ENCODE results near the gene SLC13A3. TPM values are rescaled to one million over a fixed set of nuclear protein-coding genes. Genes with fewer than 3 reads are reported as not detected.

The SLC13A3 gene
- total RNA-seq, 2 donors from 2014 or later = 0.21 TPM; not detected in 1

DNA sequence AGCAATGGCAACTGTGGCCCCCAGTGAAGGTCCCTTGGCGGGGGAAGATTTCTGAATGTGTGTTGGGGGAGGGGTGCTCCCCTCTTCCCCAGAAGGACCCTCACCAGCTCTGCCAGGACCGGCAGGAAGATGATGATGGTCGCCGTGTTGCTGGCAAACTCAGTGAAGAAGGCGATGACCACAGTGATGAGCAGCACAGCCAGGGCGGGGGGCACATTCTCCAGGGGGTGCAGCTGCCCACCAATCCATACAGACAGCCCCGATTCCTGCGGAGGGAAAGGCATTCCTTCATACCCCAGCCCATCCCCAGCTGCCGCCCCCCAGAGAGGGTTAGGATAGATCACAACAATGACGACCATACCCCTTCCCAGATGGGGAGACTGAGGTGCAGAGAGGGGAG is 85.1 kb downstream of the SLC13A3 start:
- no peaks in the 10 kb centered on the region for H3K36me3 Mint-ChIP-seq (ENCODE audit: insufficient read depth in 2 of 2)
- DNase-seq (no peak), ATAC-seq (replicated peaks in 1 of 2) (no peak)
- H3K4me1 Mint-ChIP-seq (ENCODE audit: low read depth) = no peaks in the 10 kb centered on the region
- no peak overlapping the region for H3K27ac Mint-ChIP-seq
- H3K9me3 Mint-ChIP-seq = no peaks in the 10 kb centered on the region
- peaks cover 7% of the 10 kb centered on the region for H3K27me3 Mint-ChIP-seq (ENCODE audit: low read depth)
- no peak overlapping the region for H3K4me3 Mint-ChIP-seq

DNA sequence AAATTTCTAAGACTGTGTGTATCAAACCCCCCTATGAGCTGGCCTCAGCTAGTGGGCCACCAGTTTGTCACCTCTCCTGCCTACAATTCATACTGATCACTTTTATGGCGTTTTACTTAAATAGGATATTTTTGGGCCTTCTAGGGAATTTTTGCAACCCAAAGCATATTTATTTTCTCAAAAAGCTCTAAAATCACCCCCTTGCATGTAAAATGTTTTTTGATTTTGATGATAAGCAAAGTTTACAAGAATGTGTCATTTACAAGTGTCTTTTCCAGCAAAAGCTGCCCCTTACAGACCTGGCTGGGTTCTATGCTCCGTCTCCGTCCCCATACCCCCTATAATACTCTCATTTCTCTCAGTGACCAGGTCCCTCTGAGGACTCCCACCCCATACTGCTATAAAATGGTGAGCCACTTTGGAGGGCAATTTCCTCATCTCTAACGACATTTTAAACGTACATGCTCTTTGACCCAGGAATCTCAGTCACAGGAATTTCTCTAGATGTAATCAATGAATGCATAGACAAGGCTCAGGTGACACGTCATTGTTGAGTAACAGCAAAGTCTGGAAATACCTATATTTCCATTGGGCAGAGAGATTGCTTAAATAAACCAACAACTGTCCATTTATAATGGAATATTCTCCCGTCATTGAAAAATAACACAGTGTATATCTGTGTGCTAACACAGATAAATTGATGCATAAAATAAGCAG is 86.9 kb downstream of the SLC13A3 start:
- DNase-seq = no peak
- Mint-ChIP-seq H3K36me3 (ENCODE audit: insufficient read depth in 2 of 2) (no peaks in the 10 kb centered on the region), H3K27me3 (ENCODE audit: low read depth) (peaks cover 7% of the 10 kb centered on the region), H3K9me3 (no peaks in the 10 kb centered on the region), H3K27ac (no peak overlapping the region), H3K4me1 (ENCODE audit: low read depth) (peaks cover 8% of the 10 kb centered on the region), H3K4me3 (no peak overlapping the region)
- ATAC-seq (replicated peaks in 1 of 2) = no peak

GRCh38 chr20:46563860-46564221 is 87.4 kb downstream of the SLC13A3 start:
- no peaks in the 10 kb centered on the region for H3K9me3 Mint-ChIP-seq

GRCh38 chr20:46563170-46563859 is 87.9 kb downstream of the SLC13A3 start:
- H3K4me3 Mint-ChIP-seq = no peak overlapping the region
- H3K9me3 Mint-ChIP-seq = no peaks in the 10 kb centered on the region
- H3K4me1 Mint-ChIP-seq (ENCODE audit: low read depth) = peaks cover 15% of the 10 kb centered on the region
- DNase-seq = no peak
- H3K27me3 Mint-ChIP-seq (ENCODE audit: low read depth) = peaks cover 7% of the 10 kb centered on the region
- no peaks in the 10 kb centered on the region for H3K36me3 Mint-ChIP-seq (ENCODE audit: insufficient read depth in 2 of 2)
- no peak for ATAC-seq (replicated peaks in 1 of 2)
- no peak overlapping the region for H3K27ac Mint-ChIP-seq

More at GRCh38 chr20:46563860-46564221, 87.4 kb downstream of the SLC13A3 start:
- H3K36me3 Mint-ChIP-seq (ENCODE audit: insufficient read depth in 2 of 2) = no peaks in the 10 kb centered on the region
- peaks cover 10% of the 10 kb centered on the region for H3K4me1 Mint-ChIP-seq (ENCODE audit: low read depth)
- ATAC-seq (replicated peaks in 1 of 2) (no peak), DNase-seq (no peak)
- peaks cover 7% of the 10 kb centered on the region for H3K27me3 Mint-ChIP-seq (ENCODE audit: low read depth)
- H3K27ac Mint-ChIP-seq = no peak overlapping the region
- H3K4me3 Mint-ChIP-seq = no peak overlapping the region

- Mint-ChIP-seq H3K27ac (no peak overlapping the region), H3K36me3 (ENCODE audit: insufficient read depth in 2 of 2) (no peaks in the 10 kb centered on the region), H3K4me3 (no peak overlapping the region), H3K4me1 (ENCODE audit: low read depth) (peaks cover 23% of the 10 kb centered on the region), H3K27me3 (ENCODE audit: low read depth) (peaks cover 3% of the 10 kb centered on the region), H3K9me3 (no peaks in the 10 kb centered on the region)
- peak; percentile 33 to 50 for ATAC-seq (replicated peaks in 1 of 2)
- DNase-seq = peak; percentile 67 to 68
Observed at GRCh38 chr20:46562373-46563169, 88.7 kb downstream of the SLC13A3 start.

GRCh38 chr20:46562009-46562372 is 89.3 kb downstream of the SLC13A3 start:
- H3K4me1 Mint-ChIP-seq (ENCODE audit: low read depth) = peaks cover 28% of the 10 kb centered on the region
- no peak for DNase-seq
- H3K27ac Mint-ChIP-seq = no peak overlapping the region
- no peaks in the 10 kb centered on the region for H3K27me3 Mint-ChIP-seq (ENCODE audit: low read depth)
- no peaks in the 10 kb centered on the region for H3K36me3 Mint-ChIP-seq (ENCODE audit: insufficient read depth in 2 of 2)
- H3K4me3 Mint-ChIP-seq = no peak overlapping the region
- no peak for ATAC-seq (replicated peaks in 1 of 2)
- no peaks in the 10 kb centered on the region for H3K9me3 Mint-ChIP-seq

GRCh38 chr20:46559685-46560440 is 91.4 kb downstream of the SLC13A3 start:
- no peak overlapping the region for H3K4me3 Mint-ChIP-seq
- no peaks in the 10 kb centered on the region for H3K36me3 Mint-ChIP-seq (ENCODE audit: insufficient read depth in 2 of 2)
- DNase-seq (no peak), ATAC-seq (replicated peaks in 1 of 2) (no peak)
- H3K27me3 Mint-ChIP-seq (ENCODE audit: low read depth) = peaks cover 15% of the 10 kb centered on the region
- H3K27ac Mint-ChIP-seq = no peak overlapping the region
- H3K9me3 Mint-ChIP-seq = no peaks in the 10 kb centered on the region
- H3K4me1 Mint-ChIP-seq (ENCODE audit: low read depth) = peaks cover 33% of the 10 kb centered on the region

DNA sequence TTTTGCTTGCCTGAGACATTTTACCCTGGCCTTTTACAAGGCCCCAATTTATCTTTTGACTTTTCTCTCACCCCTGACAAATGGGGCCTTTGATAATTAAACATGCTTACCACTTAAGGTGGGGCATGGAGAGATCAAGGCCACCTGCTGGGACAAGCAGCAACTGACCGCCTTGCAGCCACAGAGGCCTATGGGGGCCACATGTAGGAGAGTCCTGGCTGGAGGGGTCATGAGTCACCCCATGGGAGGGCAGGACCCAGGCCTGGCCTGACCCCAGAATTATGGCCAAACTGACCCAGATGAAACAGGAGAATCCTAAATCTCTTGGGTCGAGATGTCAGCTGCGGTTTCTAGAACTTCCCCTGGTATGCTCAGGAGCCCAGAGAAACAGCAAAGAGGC is 92.3 kb downstream of the SLC13A3 start:
- H3K4me3 Mint-ChIP-seq = no peak overlapping the region
- no peak for DNase-seq
- no peak for ATAC-seq (replicated peaks in 1 of 2)
- no peak overlapping the region for H3K27ac Mint-ChIP-seq
- no peaks in the 10 kb centered on the region for H3K9me3 Mint-ChIP-seq
- peaks cover 15% of the 10 kb centered on the region for H3K27me3 Mint-ChIP-seq (ENCODE audit: low read depth)
- no peaks in the 10 kb centered on the region for H3K36me3 Mint-ChIP-seq (ENCODE audit: insufficient read depth in 2 of 2)
- peaks cover 33% of the 10 kb centered on the region for H3K4me1 Mint-ChIP-seq (ENCODE audit: low read depth)

DNA sequence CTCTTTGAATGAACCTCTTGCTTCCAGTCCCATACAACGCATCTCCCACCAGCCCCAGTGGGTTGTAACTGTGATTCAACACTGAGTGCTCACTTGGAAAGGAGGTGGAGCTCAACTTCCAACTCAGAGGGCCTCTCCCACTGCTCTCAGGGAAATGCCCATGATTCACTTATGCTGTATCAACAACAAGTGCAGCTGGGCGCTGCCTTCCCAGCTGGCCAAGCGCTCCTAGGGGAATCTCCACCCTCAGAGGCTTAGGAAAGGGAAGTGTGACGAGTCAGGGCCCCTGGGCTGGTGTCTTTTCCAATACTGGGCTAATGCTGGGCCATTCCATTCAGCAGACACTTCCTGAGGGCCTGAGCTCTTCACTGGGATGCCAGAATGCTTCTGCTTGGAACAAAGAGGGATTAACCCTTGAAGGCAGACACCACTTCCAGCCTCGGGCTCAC is 92.7 kb downstream of the SLC13A3 start:
- peaks cover 15% of the 10 kb centered on the region for H3K27me3 Mint-ChIP-seq (ENCODE audit: low read depth)
- peak overlapping the region; percentile 12 to 27 for H3K4me3 Mint-ChIP-seq
- DNase-seq = peak; percentile 62 to 70
- peaks cover 33% of the 10 kb centered on the region for H3K4me1 Mint-ChIP-seq (ENCODE audit: low read depth)
- peak; percentile 93 to 97 for ATAC-seq (replicated peaks in 1 of 2)
- H3K36me3 Mint-ChIP-seq (ENCODE audit: insufficient read depth in 2 of 2) = no peaks in the 10 kb centered on the region
- H3K27ac Mint-ChIP-seq = peak overlapping the region; percentile 86
- no peaks in the 10 kb centered on the region for H3K9me3 Mint-ChIP-seq

DNA sequence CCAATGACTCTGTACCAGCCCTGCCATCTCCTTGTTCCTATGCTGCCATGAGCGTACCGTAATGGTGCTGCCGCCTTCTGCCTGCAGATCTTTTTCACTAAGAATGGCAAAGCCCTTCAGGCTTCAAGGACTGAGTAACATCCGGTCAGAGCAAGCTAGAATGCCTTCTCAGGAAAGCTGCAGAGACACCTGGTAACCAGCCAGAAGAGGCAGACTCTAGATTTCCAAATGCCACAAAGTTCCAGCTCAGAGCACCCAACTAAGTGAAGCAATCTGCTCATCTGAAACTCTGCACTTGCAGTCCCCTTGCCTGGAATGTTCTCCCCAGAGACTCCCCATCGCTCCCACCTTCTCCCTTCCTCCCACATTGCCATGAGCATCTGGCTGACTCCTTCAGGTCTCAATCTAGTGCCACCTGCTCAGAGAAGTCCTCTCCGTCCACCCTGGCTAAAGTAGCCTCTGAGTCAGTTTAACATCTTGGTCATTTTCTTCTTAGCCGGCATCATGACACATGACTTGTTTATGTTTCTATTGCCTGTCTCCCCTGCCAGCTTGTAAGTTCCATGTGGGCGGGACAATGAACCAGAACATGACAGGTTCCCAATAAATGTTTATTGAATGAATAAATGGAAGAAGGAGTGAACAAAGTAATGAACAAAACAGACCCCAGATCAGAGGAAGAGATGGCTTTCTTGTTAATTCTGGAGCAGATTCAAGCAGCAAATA is 93.9 kb downstream of the SLC13A3 start:
- Mint-ChIP-seq H3K9me3 (no peaks in the 10 kb centered on the region), H3K4me3 (peak overlapping the region in 1 of 2 donors; percentile 33), H3K27me3 (ENCODE audit: low read depth) (peaks cover 15% of the 10 kb centered on the region), H3K4me1 (ENCODE audit: low read depth) (peaks cover 44% of the 10 kb centered on the region), H3K36me3 (ENCODE audit: insufficient read depth in 2 of 2) (no peaks in the 10 kb centered on the region), H3K27ac (peak overlapping the region; percentile 86)
- ATAC-seq (replicated peaks in 1 of 2) = no peak
- DNase-seq = no peak

GRCh38 chr20:46555370-46555956 is 95.8 kb downstream of the SLC13A3 start:
- Mint-ChIP-seq H3K4me1 (ENCODE audit: low read depth) (peaks cover 57% of the 10 kb centered on the region), H3K9me3 (no peaks in the 10 kb centered on the region), H3K36me3 (ENCODE audit: insufficient read depth in 2 of 2) (no peaks in the 10 kb centered on the region), H3K27me3 (ENCODE audit: low read depth) (peaks cover 15% of the 10 kb centered on the region), H3K27ac (peak overlapping the region; percentile 14), H3K4me3 (no peak overlapping the region)
- ATAC-seq (replicated peaks in 1 of 2) = no peak
- no peak for DNase-seq

- Mint-ChIP-seq H3K27me3 (ENCODE audit: low read depth) (peaks cover 15% of the 10 kb centered on the region), H3K27ac (no peak overlapping the region), H3K36me3 (ENCODE audit: insufficient read depth in 2 of 2) (no peaks in the 10 kb centered on the region), H3K4me1 (ENCODE audit: low read depth) (peaks cover 51% of the 10 kb centered on the region), H3K4me3 (no peak overlapping the region), H3K9me3 (no peaks in the 10 kb centered on the region)
- DNase-seq (no peak), ATAC-seq (replicated peaks in 1 of 2) (no peak)
Observed at GRCh38 chr20:46554828-46555227, 96.4 kb downstream of the SLC13A3 start.
